Cardiac fibroblast (primary cell): ENCODE results near the gene NUP214.

Experiments
- DNase-seq, 2 donors: peaks; one replicate each; pipeline versions ENCODE4 v3.0.0 to v3.0.0-alpha.2; 2010; ENCODE audit warnings: low read depth in 2 of 2
- H3K4me3 ChIP-seq, 2 donors: replicated peaks in 1 of 2; 1 replicate in 1 of 2; 2 replicates in 1 of 2; pipeline ENCODE4 v1.5.1; 2011; ENCODE audit warnings: low read depth in 2 of 2, low read length in 2 of 2, mild to moderate bottlenecking in 2 of 2, moderate library complexity in 1 of 2
- CTCF ChIP-seq: IDR thresholded peaks from one replicate; pipeline ENCODE4 v1.5.1; 2011; ENCODE audit warnings: low read depth, mild to moderate bottlenecking, low read length, inconsistent platforms

NUP214 gene

DNA sequence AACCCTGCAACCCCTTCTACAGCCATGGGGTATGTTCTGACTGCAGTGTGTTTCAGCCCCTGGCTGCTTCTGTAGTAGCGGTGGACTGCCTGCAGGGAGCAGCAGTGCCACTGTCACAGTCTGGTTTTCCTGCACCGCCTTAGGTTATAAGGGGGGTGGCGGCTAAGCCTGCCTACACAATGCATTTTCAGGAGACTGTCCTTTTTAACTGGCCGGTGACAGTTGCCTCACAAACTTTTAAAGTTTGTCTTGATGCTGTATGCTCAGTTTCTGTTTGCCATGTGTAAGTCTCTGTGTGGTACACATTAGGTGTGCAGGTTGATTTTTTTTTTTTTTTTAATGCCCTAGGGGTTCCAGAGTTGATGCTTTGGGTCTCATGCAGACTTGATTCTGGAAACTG, 53.0 kb downstream of the NUP214 start:
- DNase-seq = peak; percentile 73 to 77
- peak; percentile 97 for TF ChIP-seq CTCF
- H3K4me3 ChIP-seq = no peak overlapping the region

GRCh38 chr9:131178926-131179325, 53.5 kb downstream of the NUP214 start:
- no peak overlapping the region for H3K4me3 ChIP-seq
- no peak for TF ChIP-seq CTCF
- no peak for DNase-seq

DNA sequence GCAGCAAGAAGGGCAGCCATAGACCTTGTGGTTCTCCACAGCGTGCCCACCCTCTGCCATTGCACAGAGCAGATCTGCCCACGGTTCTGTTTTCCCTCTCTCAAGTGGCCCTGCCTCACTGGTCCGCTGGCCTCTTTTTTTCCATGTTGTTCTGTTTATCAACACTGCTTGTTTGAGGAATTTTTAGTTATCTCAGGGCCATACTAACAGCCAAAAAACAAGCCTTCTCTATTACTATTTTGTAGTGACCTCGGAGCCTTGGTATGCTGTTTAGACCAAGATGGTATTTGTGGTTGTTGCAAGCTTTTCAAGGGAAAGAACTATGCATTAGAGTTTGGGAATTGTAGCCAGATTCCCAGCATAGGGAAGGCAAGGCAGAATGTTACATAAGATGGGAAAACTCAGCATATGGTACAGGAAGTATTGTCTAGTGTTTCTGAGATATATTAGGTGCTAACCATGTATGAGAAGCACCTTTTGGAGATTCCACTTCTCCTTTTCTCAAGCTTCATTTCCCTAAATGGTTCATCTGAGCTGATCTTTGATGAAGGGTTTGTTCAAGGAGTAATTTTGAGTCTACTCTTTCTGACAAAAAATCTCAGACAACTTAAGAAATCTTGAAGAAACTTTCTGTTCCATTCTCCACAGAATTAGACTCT, 54.3 kb downstream of the NUP214 start:
- peak; percentile 70 to 86 for DNase-seq
- TF ChIP-seq CTCF = no peak

DNA sequence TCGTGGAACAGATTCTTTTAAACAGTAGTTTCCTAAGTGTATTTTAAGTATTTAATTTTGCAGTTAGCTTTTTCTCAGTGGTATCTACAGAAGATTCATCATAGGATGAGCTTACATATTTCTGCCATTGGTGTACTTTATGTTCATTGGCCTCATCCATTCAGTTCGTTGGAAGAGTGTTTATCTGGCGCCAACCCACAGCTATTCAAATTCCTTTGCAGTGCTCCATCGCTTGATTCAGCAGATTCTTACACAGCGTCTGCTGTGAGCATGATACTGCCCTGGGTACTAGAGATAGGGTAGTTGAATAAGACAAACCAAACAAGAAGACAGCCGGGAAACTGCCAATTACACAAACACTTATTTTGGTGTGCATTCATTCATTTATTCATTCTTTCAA, 55.1 kb downstream of the NUP214 start:
- TF ChIP-seq CTCF = no peak
- peak; percentile 84 to 92 for DNase-seq
- no peak overlapping the region for H3K4me3 ChIP-seq

More for the DNA sequence above, 54.3 kb downstream of the NUP214 start:
- H3K4me3 ChIP-seq = no peak overlapping the region

DNA sequence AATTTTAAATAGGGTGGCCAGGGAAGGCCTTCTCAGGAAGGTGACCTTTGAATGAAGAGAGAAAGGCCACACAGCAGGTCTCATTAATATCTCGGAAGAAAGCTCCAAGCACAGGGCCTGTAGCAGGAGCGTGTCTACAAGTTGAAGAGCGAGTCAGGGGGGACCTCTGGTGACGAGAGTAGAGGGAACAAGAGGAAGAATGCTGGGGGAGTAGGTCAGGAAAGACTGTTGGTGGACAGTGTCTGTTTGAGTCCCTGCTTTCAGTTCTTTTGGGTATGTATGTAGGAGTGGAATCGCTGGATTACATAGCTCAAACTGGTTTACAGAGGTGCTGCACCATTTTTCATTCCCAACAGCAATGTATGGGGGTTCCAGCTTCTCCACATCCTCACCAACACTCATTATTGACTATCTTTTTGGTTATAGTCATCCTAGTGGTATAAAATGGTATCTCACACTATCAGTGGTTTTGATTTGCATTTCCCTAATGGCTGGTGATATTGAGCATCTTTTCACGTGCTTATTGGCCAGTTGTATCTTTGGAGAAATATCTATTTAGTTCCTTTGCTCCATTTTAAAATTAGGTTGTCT, 55.8 kb downstream of the NUP214 start:
- no peak overlapping the region for H3K4me3 ChIP-seq
- DNase-seq = no peak
- no peak for TF ChIP-seq CTCF

DNA sequence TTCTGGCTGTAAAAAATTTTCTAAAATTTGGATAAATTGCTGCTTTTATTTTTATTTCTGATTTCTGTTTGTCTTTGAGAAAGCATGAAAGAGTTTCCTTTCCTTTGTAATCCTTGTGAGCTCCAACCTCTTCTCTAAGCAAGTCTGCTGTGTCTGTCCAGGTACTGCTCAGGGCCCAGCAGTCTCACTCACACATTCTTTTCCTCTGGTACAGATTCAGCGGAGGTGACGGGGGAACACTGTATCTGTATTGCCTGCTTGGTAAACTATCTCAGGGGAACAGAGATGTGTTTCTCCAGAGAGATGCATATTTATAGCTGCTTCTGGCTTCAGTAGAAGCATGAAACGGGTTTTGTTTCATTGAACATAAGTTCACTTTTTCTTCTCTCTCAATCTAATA, 60.5 kb downstream of the NUP214 start:
- no peak for TF ChIP-seq CTCF
- no peak overlapping the region for H3K4me3 ChIP-seq
- no peak for DNase-seq
